Neural cell (in vitro differentiated cells): ENCODE data around the gene WBP1. TPM values are rescaled to one million over a fixed set of nuclear protein-coding genes. Genes with fewer than 3 reads are reported as not detected.

ENCODE experiments used
- H2AFZ ChIP-seq: fragments of 200-600, 300-800 bp; sonication (generic), shearing (Covaris generic); 2 replicates; pipeline ENCODE4 v1.6.0; 2014; ENCODE audit warnings: low read depth, mild to moderate bottlenecking, antibody characterized with exemption, low read length, moderate library complexity
- H3F3A ChIP-seq: fragments of 200-600 bp; shearing (Covaris generic); 2 replicates; pipeline ENCODE4 v1.6.1; 2016; ENCODE audit warnings: mild to moderate bottlenecking, moderate library complexity, mixed read lengths, antibody characterized with exemption, low read length; ENCODE audit not compliant: insufficient read depth, poor library complexity, severe bottlenecking
- H3K27ac ChIP-seq: fragments of 200-600, 300-800 bp; sonication (generic), shearing (Covaris generic); 2 replicates; pipeline ENCODE4 v1.5.1; 2014; ENCODE audit warnings: mild to moderate bottlenecking, low read length, moderate library complexity
- H3K27me3 ChIP-seq: fragments of 300-800, 200-600 bp; sonication (generic), shearing (Covaris generic); 2 replicates; pipeline ENCODE4 v1.6.0; 2014; ENCODE audit warnings: mild to moderate bottlenecking, low read depth, low read length, moderate library complexity; ENCODE audit not compliant: insufficient read depth
- H3K36me3 ChIP-seq: fragments of 300-800, 200-600 bp; sonication (generic), shearing (Covaris generic); 2 replicates; pipeline ENCODE4 v1.5.1; 2014; ENCODE audit warnings: mild to moderate bottlenecking, antibody characterized with exemption, low read length, moderate library complexity; ENCODE audit not compliant: insufficient read depth
- H3K4me2 ChIP-seq: fragments of 300-800, 200-600 bp; sonication (generic), shearing (Covaris generic); 2 replicates; pipeline ENCODE4 v1.6.0; 2014; ENCODE audit warnings: mild to moderate bottlenecking, low read length
- H3K4me3 ChIP-seq: fragments of 300-800, 200-600 bp; sonication (generic), shearing (Covaris generic); 2 replicates; pipeline ENCODE4 v1.5.1; 2014; ENCODE audit warnings: mild to moderate bottlenecking, low read length, moderate library complexity
- H3K79me2 ChIP-seq: fragments of 200-600 bp; shearing (Covaris generic); replicated peaks from 2 replicates; pipeline ENCODE4 v1.6.0; 2014; ENCODE audit warnings: mild to moderate bottlenecking, low read length, moderate library complexity; ENCODE audit not compliant: insufficient read depth
- H3K9ac ChIP-seq: fragments of 300-800, 200-600 bp; sonication (generic), shearing (Covaris generic); 2 replicates; pipeline ENCODE4 v1.6.1; 2016; ENCODE audit warnings: mild to moderate bottlenecking, low read length, mixed read lengths
- H3K9me2 ChIP-seq: fragments of 200-600 bp; shearing (Covaris generic); 2 replicates; pipeline ENCODE4 v1.6.1; 2016; ENCODE audit warnings: mild to moderate bottlenecking, low read length, mixed read lengths; ENCODE audit not compliant: insufficient read depth
- H3K9me3 ChIP-seq: fragments of 200-600, 300-800 bp; sonication (generic), shearing (Covaris generic); 2 replicates; pipeline ENCODE4 v1.6.1; 2016; ENCODE audit warnings: mild to moderate bottlenecking, mixed run types, low read length, moderate library complexity, mixed read lengths
- H4K20me1 ChIP-seq: fragments of 200-600 bp; shearing (Covaris generic); 2 replicates; pipeline ENCODE4 v1.6.1; 2016; ENCODE audit warnings: mild to moderate bottlenecking, mixed run types; ENCODE audit not compliant: insufficient read depth
- CTCF ChIP-seq: fragments of 450-650 bp; IDR thresholded peaks from 2 replicates; pipeline ENCODE4 v1.5.1; 2014; ENCODE audit warnings: antibody characterized with exemption, mild to moderate bottlenecking, moderate library complexity; ENCODE audit not compliant: poor library complexity, severe bottlenecking
- EP300 ChIP-seq: fragments of 450-650 bp; conservative IDR thresholded peaks from 2 replicates; pipeline ENCODE4 v1.6.1; 2014; ENCODE audit warnings: antibody characterized with exemption, mild to moderate bottlenecking, moderate library complexity; ENCODE audit not compliant: poor library complexity, severe bottlenecking
- EZH2 ChIP-seq: fragments of 200-600, 300-800 bp; shearing (Covaris generic), sonication (generic); IDR thresholded peaks from 2 replicates; pipeline ENCODE4 v1.6.1; 2014; ENCODE audit warnings: antibody characterized with exemption, low read length, borderline replicate concordance, mild to moderate bottlenecking; ENCODE audit not compliant: insufficient read depth, poor library complexity, severe bottlenecking
- MXI1 ChIP-seq: fragments of 450-650 bp; conservative IDR thresholded peaks from 2 replicates; pipeline ENCODE4 v1.6.1; 2014; ENCODE audit warnings: antibody characterized with exemption, mild to moderate bottlenecking; ENCODE audit not compliant: poor library complexity, severe bottlenecking
- POLR2AphosphoS5 ChIP-seq: IDR thresholded peaks from 2 replicates; pipeline ENCODE4 v1.6.1; 2012
- RAD21 ChIP-seq: fragments of 450-650 bp; conservative IDR thresholded peaks from 2 replicates; pipeline ENCODE4 v1.6.1; 2014; ENCODE audit warnings: antibody characterized with exemption, mild to moderate bottlenecking, moderate library complexity
- REST ChIP-seq: IDR thresholded peaks from 2 replicates; pipeline ENCODE4 v1.6.1; 2012; ENCODE audit warnings: borderline replicate concordance
- SMC3 ChIP-seq: fragments of 450-650 bp; conservative IDR thresholded peaks from 2 replicates; pipeline ENCODE4 v1.6.1; 2014; ENCODE audit warnings: antibody characterized with exemption, mild to moderate bottlenecking, moderate library complexity; ENCODE audit not compliant: poor library complexity
- TAF1 ChIP-seq: IDR thresholded peaks from 2 replicates; pipeline ENCODE4 v1.6.1; 2012; ENCODE audit warnings: low read depth
- polyA plus RNA-seq: library from polyadenylated mRNA; depleted of rRNA; stranded (reverse); fragments of >200 nt; gene quantifications from 2 replicates; pipeline ENCODE4 v1.2.3, GENCODE V29; 2014

Gene WBP1
- polyA plus RNA-seq, 1 donor from 2014 or later = 220 TPM

- Histone ChIP-seq H3K9ac (no peak overlapping the region), H3K4me3 (no peak overlapping the region), H2AFZ (no peak overlapping the region), H4K20me1 (no peaks in the 10 kb centered on the region), H3K9me2 (no peaks in the 10 kb centered on the region), H3K79me2 (no peaks in the 10 kb centered on the region), H3K9me3 (no peaks in the 10 kb centered on the region), H3K27ac (no peak overlapping the region), H3K27me3 (no peaks in the 10 kb centered on the region), H3K4me2 (no peak overlapping the region), H3F3A (no peaks in the 10 kb centered on the region), H3K36me3 (no peaks in the 10 kb centered on the region)
- TF ChIP-seq RAD21 (no peak), REST (no peak), TAF1 (no peak), CTCF (no peak), EP300 (no peak), POLR2AphosphoS5 (no peak), EZH2 (no peak), SMC3 (no peak), MXI1 (no peak)
Measured at GRCh38 chr2:74417763-74418162, 40.5 kb upstream of the WBP1 start.

- Histone ChIP-seq H3K27me3 (no peaks in the 10 kb centered on the region), H3K79me2 (no peaks in the 10 kb centered on the region), H2AFZ (no peak overlapping the region), H3K27ac (no peak overlapping the region), H3K4me3 (no peak overlapping the region), H3K9ac (no peak overlapping the region), H3F3A (no peaks in the 10 kb centered on the region), H3K9me3 (no peaks in the 10 kb centered on the region), H4K20me1 (no peaks in the 10 kb centered on the region), H3K36me3 (no peaks in the 10 kb centered on the region), H3K4me2 (no peak overlapping the region), H3K9me2 (no peaks in the 10 kb centered on the region)
- TF ChIP-seq MXI1 = no peak
- TF ChIP-seq EP300 = no peak
- TF ChIP-seq EZH2 = no peak
- TF ChIP-seq CTCF = no peak
- TF ChIP-seq RAD21 = no peak
- no peak for TF ChIP-seq SMC3
- TF ChIP-seq TAF1 = no peak
- no peak for TF ChIP-seq REST
- TF ChIP-seq POLR2AphosphoS5 = no peak
Measured at GRCh38 chr2:74418312-74418711, 39.9 kb upstream of the WBP1 start.
